Body of pancreas (tissue), 4 donors: ENCODE results near the gene SPNS3. TPM values are rescaled to one million over a fixed set of nuclear protein-coding genes. Genes with fewer than 3 reads are reported as not detected.

ENCODE experiments used
- ATAC-seq: fragments of 150-250 bp; one replicate; pipeline ENCODE4 v1.9.1; 2016
- DNase-seq, 4 donors: peaks; one replicate each; pipeline ENCODE4 v3.0.0-alpha.2; 2019
- H3K27ac ChIP-seq, 4 donors: fragments of 200-600 bp; sonication (generic); 1 replicate in 3 of 4; 2 replicates in 1 of 4; pipeline versions ENCODE4 v1.5.1 to v1.6.1; 2016 to 2019; ENCODE audit warnings: mild to moderate bottlenecking in 1 of 4, mixed read lengths in 1 of 4, moderate library complexity in 1 of 4
- H3K27me3 ChIP-seq, 2 donors: fragments of 200-600 bp; sonication (generic); one replicate each; pipeline ENCODE4 v1.6.0; 2016; ENCODE audit warnings: mild to moderate bottlenecking in 1 of 2
- H3K36me3 ChIP-seq, 2 donors: fragments of 200-600 bp; sonication (generic); replicated peaks in 1 of 2; 2 replicates each; pipeline ENCODE4 v1.5.1; 2016; ENCODE audit warnings: low read depth in 2 of 2; ENCODE audit not compliant: insufficient read depth in 1 of 2
- H3K4me1 ChIP-seq: fragments of 200-600 bp; sonication (generic); one replicate; pipeline ENCODE4 v1.6.0; 2016
- H3K4me3 ChIP-seq, 2 donors: fragments of 200-600 bp; sonication (generic); 1 replicate in 1 of 2; 2 replicates in 1 of 2; pipeline ENCODE4 v1.5.1; 2016 to 2019
- H3K9me3 ChIP-seq, 3 donors: fragments of 200-600 bp; sonication (generic); 1 replicate in 2 of 3; 2 replicates in 1 of 3; pipeline ENCODE4 v1.5.1; 2016
- POLR2A ChIP-seq, 3 donors: fragments of 450-650 bp; IDR thresholded peaks; one replicate each; pipeline ENCODE4 v1.6.1; 2016; ENCODE audit warnings: antibody characterized with exemption in 3 of 3, mild to moderate bottlenecking in 2 of 3
- WGBS, 2 donors: methylation state at CpG; one replicate each; pipeline ENCODE4 v1.1.5; 2017; 5-methylcytosine and 5-hydroxymethylcytosine counted together
- intact Hi-C: fragments of 100-400 bp; cut with DNase I; formaldehyde crosslinking; loops from one replicate; pipeline ENCODE4 v1.15.1; 2023
- total RNA-seq, 2 donors: library from RNA; depleted of rRNA; stranded (reverse); fragments of >200 nt; gene quantifications; one replicate each; pipeline ENCODE4 v1.1.0, GENCODE V29; 2016
- TF ChIP-seq, protein P1 (sequence below), 7 experiments: fragments of 450-650 bp in 4 of 7; fragments of 200-600 bp in 3 of 7; sonication (generic) in 3 of 7; IDR thresholded peaks; one replicate each; pipeline ENCODE4 v1.5.1; 2016 to 2019; ENCODE audit warnings: antibody characterized with exemption in 7 of 7

The SPNS3 gene
- total RNA-seq, 2 donors from 2014 or later, result not detected

DNA sequence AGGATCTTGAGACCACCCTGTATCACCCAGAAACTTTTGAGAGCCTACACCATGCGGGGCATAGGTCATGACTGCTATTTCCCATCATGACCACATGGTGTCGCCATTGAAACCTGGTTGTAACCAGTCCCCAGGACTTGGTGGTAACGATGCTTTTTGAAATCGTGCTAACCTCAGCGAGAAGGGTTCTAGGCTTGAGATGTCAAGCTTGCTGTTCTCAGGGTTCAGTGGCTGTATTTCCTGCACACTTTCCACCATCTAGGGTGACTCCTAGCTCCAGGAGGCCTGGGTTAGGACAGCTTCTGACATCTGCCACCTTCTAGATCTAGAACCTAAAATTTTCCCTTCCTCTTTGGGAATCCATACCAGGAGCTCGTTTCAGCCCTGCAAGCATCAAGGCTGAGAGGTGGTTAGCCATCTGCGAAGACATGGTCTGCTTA is 13.0 kb upstream of the SPNS3 start:
- intact Hi-C loops, result no loop called here
- ATAC-seq, result peak; percentile 90

DNA sequence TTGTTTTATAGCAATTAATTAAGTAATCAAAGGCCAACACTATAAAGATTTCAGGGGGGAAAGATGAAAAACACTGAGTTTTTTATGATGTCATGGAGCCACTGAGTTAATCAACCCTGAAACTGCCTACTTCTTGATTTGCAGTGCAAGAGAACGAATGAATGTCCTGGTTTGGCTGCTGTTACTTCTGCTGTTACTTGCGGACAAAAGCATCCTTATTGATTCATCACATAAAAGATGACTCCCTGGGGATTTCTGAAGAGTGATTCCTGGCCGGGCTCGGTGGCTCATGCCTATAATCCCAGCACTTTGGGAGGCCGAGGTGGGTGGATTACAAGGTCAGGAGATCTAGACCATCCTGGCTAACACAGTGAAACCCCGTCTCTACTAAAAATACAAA is 10.9 kb upstream of the SPNS3 start:
- Histone ChIP-seq H3K27me3 (no peaks in the 10 kb centered on the region), H3K4me1 (no peaks in the 10 kb centered on the region), H3K27ac (no peak overlapping the region), H3K4me3 (no peak overlapping the region), H3K36me3 (no peaks in the 10 kb centered on the region), H3K9me3 (no peaks in the 10 kb centered on the region)
- TF ChIP-seq, protein P1, sequence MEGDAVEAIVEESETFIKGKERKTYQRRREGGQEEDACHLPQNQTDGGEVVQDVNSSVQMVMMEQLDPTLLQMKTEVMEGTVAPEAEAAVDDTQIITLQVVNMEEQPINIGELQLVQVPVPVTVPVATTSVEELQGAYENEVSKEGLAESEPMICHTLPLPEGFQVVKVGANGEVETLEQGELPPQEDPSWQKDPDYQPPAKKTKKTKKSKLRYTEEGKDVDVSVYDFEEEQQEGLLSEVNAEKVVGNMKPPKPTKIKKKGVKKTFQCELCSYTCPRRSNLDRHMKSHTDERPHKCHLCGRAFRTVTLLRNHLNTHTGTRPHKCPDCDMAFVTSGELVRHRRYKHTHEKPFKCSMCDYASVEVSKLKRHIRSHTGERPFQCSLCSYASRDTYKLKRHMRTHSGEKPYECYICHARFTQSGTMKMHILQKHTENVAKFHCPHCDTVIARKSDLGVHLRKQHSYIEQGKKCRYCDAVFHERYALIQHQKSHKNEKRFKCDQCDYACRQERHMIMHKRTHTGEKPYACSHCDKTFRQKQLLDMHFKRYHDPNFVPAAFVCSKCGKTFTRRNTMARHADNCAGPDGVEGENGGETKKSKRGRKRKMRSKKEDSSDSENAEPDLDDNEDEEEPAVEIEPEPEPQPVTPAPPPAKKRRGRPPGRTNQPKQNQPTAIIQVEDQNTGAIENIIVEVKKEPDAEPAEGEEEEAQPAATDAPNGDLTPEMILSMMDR (IDR thresholded peaks at IDR 0.05), result no peak
- TF ChIP-seq POLR2A (IDR thresholded peaks at IDR 0.05), result no peak
- DNase-seq (no peak), ATAC-seq (no peak)
- intact Hi-C loops, result no loop called here
- WGBS, 2 donors, result 78 to 81% methylated on average over 5 to 6 of the region's 6 CpGs

More for the DNA sequence above, 13.0 kb upstream of the SPNS3 start:
- H3K9me3 ChIP-seq, result no peaks in the 10 kb centered on the region
- no peaks in the 10 kb centered on the region for H3K36me3 ChIP-seq
- H3K27me3 ChIP-seq, result no peaks in the 10 kb centered on the region
- no peaks in the 10 kb centered on the region for H3K4me1 ChIP-seq
- no peak overlapping the region for H3K4me3 ChIP-seq
- TF ChIP-seq, protein P1 (IDR thresholded peaks at IDR 0.05), result peak; percentile 69 to 91 (median 83)
- no peak for TF ChIP-seq POLR2A (IDR thresholded peaks at IDR 0.05)
- WGBS, 2 donors, result 3 to 6% methylated on average over 7 of the region's 7 CpGs
- H3K27ac ChIP-seq, result no peak overlapping the region
- peak; percentile 60 to 79 (median 74) for DNase-seq

DNA sequence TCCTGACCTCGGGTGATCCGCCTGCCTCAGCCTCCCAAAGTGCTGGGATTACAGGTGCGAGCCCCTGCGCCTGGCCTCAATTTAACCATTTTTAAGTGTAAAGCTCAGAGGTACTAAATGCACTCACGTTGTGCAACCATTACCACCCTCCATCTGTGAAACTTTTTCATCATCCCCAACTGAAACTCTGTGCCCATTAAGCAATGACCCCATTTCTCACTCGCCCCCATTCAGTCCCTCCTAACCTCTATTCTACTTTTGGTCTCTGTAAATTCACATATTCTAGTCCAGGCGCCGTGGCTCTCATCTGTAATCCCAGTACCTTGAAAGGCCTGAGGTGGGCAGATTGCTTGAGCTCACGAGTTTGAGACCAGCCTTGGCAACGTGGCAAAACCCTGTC is 8.3 kb upstream of the SPNS3 start:
- Histone ChIP-seq H3K4me3 (no peak overlapping the region), H3K36me3 (no peaks in the 10 kb centered on the region), H3K9me3 (no peaks in the 10 kb centered on the region), H3K27ac (no peak overlapping the region), H3K27me3 (no peaks in the 10 kb centered on the region), H3K4me1 (no peaks in the 10 kb centered on the region)
- TF ChIP-seq POLR2A (IDR thresholded peaks at IDR 0.05), result no peak
- TF ChIP-seq, protein P1 (IDR thresholded peaks at IDR 0.05), result no peak
- intact Hi-C loops, result no loop called here
- DNase-seq (no peak), ATAC-seq (no peak)
- WGBS, 2 donors, result 70 to 73% methylated on average over 10 of the region's 10 CpGs

DNA sequence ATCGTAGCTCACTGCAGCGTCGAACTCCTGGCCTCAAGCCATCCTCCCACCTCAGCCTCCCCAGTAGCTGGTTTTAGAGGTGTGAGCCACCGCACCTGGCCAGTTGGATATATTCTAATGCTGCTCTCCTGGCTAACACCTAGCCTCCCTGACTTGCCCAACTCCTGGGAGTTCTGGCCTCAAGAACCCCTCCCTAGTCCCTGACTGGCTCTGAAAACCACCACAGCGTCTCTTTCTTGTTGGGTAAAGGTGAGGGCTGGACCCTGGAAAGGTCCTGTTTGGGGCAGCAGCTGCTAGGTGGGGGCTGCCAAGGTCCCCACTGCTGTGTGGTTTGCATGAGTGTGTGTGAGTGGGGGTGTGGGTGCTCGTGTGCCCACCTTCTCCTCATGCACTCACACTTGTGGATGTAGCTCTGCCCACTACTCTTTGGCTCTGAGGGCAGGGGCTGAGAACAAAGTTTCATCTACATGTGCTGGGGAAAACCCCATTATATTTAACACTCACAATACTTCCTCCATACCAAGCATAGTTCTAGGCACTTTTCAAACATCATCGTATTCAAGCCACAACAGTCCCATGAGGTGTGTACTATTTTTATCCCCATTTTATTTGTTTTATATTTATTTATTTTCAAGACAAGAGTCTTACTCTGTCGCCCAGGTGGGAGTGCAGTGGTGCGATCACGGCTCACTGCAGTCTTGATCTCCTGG is 7.1 kb upstream of the SPNS3 start:
- intact Hi-C loops, result no loop called here
- H3K36me3 ChIP-seq, result no peaks in the 10 kb centered on the region
- H3K27ac ChIP-seq, result peak overlapping the region in 1 of 4 donors; percentile 25
- ATAC-seq, result peak; percentile 58
- no peak for DNase-seq
- H3K4me3 ChIP-seq, result no peak overlapping the region
- H3K9me3 ChIP-seq, result no peaks in the 10 kb centered on the region
- WGBS, 2 donors, result 55 to 57% methylated on average over 10 of the region's 10 CpGs
- no peaks in the 10 kb centered on the region for H3K4me1 ChIP-seq
- H3K27me3 ChIP-seq, result no peaks in the 10 kb centered on the region
- no peak for TF ChIP-seq POLR2A (IDR thresholded peaks at IDR 0.05)
- TF ChIP-seq, protein P1 (IDR thresholded peaks at IDR 0.05), result no peak

DNA sequence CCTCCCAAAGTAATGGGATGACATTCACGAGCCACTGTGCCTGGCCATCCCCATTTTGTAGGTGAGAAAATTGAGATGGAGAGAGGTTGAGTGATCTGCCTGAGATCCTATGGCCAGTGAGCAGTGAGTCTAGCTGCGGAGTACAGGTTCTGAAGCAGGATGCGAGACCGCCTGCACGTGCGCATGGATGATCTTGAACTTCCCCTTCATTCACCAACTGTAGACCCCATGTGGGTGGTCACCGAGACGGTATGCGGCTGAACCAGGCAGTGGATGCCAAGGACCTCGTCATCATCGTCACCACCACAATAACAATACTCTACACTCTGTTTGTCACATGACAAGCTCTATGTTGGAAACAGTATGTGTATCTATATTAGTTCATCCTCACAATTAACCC is 6.2 kb upstream of the SPNS3 start:
- H3K27ac ChIP-seq, result no peak overlapping the region
- H3K36me3 ChIP-seq, result no peaks in the 10 kb centered on the region
- intact Hi-C loops, result no loop called here
- ATAC-seq, result no peak
- no peaks in the 10 kb centered on the region for H3K9me3 ChIP-seq
- no peaks in the 10 kb centered on the region for H3K27me3 ChIP-seq
- no peaks in the 10 kb centered on the region for H3K4me1 ChIP-seq
- no peak for DNase-seq
- no peak overlapping the region for H3K4me3 ChIP-seq
- WGBS, 2 donors, result 82 to 86% methylated on average over 11 of the region's 11 CpGs
- TF ChIP-seq, protein P1 (IDR thresholded peaks at IDR 0.05), result no peak
- no peak for TF ChIP-seq POLR2A (IDR thresholded peaks at IDR 0.05)
